Astrocyte (in vitro differentiated cells and primary cell): ENCODE results near the gene CYB5R2. TPM values are rescaled to one million over a fixed set of nuclear protein-coding genes. Genes with fewer than 3 reads are reported as not detected.

ENCODE experiments used
- DNase-seq: peaks from one replicate; pipeline ENCODE4 v3.0.0-alpha.2; 2010; ENCODE audit warnings: low read depth
- FAIRE-seq: peaks from 2 replicates; lab custom pipeline; 2011; peaks lifted over from hg19 to GRCh38; lab: Jason Lieb, UNC
- H2AFZ ChIP-seq: 2 replicates; pipeline ENCODE4 v1.6.0; 2012; ENCODE audit warnings: low read depth, low read length, inconsistent platforms
- H3K27ac ChIP-seq: 2 replicates; pipeline ENCODE4 v1.5.1; 2011; ENCODE audit warnings: low read depth, low read length, inconsistent platforms
- H3K27me3 ChIP-seq: 2 replicates; pipeline ENCODE4 v1.6.0; 2011; ENCODE audit warnings: low read length, inconsistent platforms; ENCODE audit not compliant: insufficient read depth
- H3K36me3 ChIP-seq: 2 replicates; pipeline ENCODE4 v1.5.1; 2011; ENCODE audit warnings: low read length, inconsistent platforms; ENCODE audit not compliant: insufficient read depth
- H3K4me1 ChIP-seq: 2 replicates; pipeline ENCODE4 v1.5.1; 2011; ENCODE audit warnings: low read length, inconsistent platforms; ENCODE audit not compliant: insufficient read depth
- H3K4me2 ChIP-seq: 2 replicates; pipeline ENCODE4 v1.6.0; 2012; ENCODE audit warnings: low read length, inconsistent platforms
- H3K4me3 ChIP-seq: 2 replicates; pipeline ENCODE4 v1.5.1; 2011; ENCODE audit warnings: low read depth, mild to moderate bottlenecking, low read length, inconsistent platforms; ENCODE audit not compliant: insufficient read depth
- H3K79me2 ChIP-seq: 2 replicates; pipeline ENCODE4 v1.6.0; 2012; ENCODE audit warnings: mild to moderate bottlenecking, low read length, inconsistent platforms; ENCODE audit not compliant: insufficient read depth
- H3K9ac ChIP-seq: 2 replicates; pipeline ENCODE4 v1.6.0; 2012; ENCODE audit warnings: mild to moderate bottlenecking, low read length, inconsistent platforms
- H3K9me3 ChIP-seq: 2 replicates; pipeline ENCODE4 v1.5.1; 2012; ENCODE audit warnings: low read depth, mild to moderate bottlenecking, low read length, inconsistent platforms; ENCODE audit not compliant: insufficient read depth
- H4K20me1 ChIP-seq: 2 replicates; pipeline ENCODE4 v1.6.0; 2012; ENCODE audit warnings: low read length, inconsistent platforms; ENCODE audit not compliant: insufficient read depth
- H3K27ac Mint-ChIP-seq: one replicate; pipeline ENCODE4 v1.8.0; 2021; ENCODE audit warnings: mild to moderate bottlenecking, mixed read lengths; ENCODE audit not compliant: unreplicated experiment
- H3K27me3 Mint-ChIP-seq: one replicate; pipeline ENCODE4 v1.8.0; 2021; ENCODE audit warnings: low read depth, mixed read lengths; ENCODE audit not compliant: unreplicated experiment
- H3K36me3 Mint-ChIP-seq: one replicate; pipeline ENCODE4 v1.8.0; 2021; ENCODE audit warnings: low read depth, mixed read lengths; ENCODE audit not compliant: unreplicated experiment
- H3K4me1 Mint-ChIP-seq: one replicate; pipeline ENCODE4 v1.8.0; 2021; ENCODE audit warnings: low read depth, mixed read lengths; ENCODE audit not compliant: unreplicated experiment
- H3K4me3 Mint-ChIP-seq: one replicate; pipeline ENCODE4 v1.8.0; 2021; ENCODE audit warnings: mild to moderate bottlenecking, moderate library complexity, mixed read lengths; ENCODE audit not compliant: unreplicated experiment
- H3K9me3 Mint-ChIP-seq: one replicate; pipeline ENCODE4 v1.8.0; 2021; ENCODE audit warnings: mild to moderate bottlenecking, mixed read lengths; ENCODE audit not compliant: unreplicated experiment
- EZH2 ChIP-seq: IDR thresholded peaks from 2 replicates; pipeline ENCODE4 v1.6.1; 2012; ENCODE audit warnings: mild to moderate bottlenecking, low read length, inconsistent platforms; ENCODE audit not compliant: insufficient read depth
- total RNA-seq: library from RNA; stranded (reverse); gene quantifications from 2 replicates; pipeline ENCODE4 v1.2.1, GENCODE V29; 2021
- TF ChIP-seq, protein P1 (sequence below): IDR thresholded peaks from 2 replicates; pipeline ENCODE4 v1.5.1; 2011; ENCODE audit warnings: low read depth, mild to moderate bottlenecking, inconsistent platforms, low read length, moderate library complexity; ENCODE audit not compliant: insufficient read depth

The CYB5R2 gene
- total RNA-seq, 1 donor from 2014 or later = 11.9 TPM

GRCh38 chr11:7637447-7638157 is 35.7 kb downstream of the CYB5R2 start:
- no peak overlapping the region for H3K4me3 ChIP-seq
- peaks cover 3% of the 10 kb centered on the region for H3K36me3 Mint-ChIP-seq
- H3K27me3 ChIP-seq = no peaks in the 10 kb centered on the region
- H3K27ac Mint-ChIP-seq = peak overlapping the region; percentile 21
- H3K4me3 Mint-ChIP-seq = no peak overlapping the region
- no peak for TF ChIP-seq EZH2
- TF ChIP-seq, protein P1, sequence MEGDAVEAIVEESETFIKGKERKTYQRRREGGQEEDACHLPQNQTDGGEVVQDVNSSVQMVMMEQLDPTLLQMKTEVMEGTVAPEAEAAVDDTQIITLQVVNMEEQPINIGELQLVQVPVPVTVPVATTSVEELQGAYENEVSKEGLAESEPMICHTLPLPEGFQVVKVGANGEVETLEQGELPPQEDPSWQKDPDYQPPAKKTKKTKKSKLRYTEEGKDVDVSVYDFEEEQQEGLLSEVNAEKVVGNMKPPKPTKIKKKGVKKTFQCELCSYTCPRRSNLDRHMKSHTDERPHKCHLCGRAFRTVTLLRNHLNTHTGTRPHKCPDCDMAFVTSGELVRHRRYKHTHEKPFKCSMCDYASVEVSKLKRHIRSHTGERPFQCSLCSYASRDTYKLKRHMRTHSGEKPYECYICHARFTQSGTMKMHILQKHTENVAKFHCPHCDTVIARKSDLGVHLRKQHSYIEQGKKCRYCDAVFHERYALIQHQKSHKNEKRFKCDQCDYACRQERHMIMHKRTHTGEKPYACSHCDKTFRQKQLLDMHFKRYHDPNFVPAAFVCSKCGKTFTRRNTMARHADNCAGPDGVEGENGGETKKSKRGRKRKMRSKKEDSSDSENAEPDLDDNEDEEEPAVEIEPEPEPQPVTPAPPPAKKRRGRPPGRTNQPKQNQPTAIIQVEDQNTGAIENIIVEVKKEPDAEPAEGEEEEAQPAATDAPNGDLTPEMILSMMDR = no peak
- H3K4me1 Mint-ChIP-seq = no peaks in the 10 kb centered on the region
- H3K9ac ChIP-seq = no peak overlapping the region
- DNase-seq = peak; percentile 17
- H2AFZ ChIP-seq = peak overlapping the region; percentile 37
- H3K27ac ChIP-seq = no peak overlapping the region
- H4K20me1 ChIP-seq = no peaks in the 10 kb centered on the region
- no peaks in the 10 kb centered on the region for H3K79me2 ChIP-seq
- no peak overlapping the region for H3K4me2 ChIP-seq
- H3K9me3 ChIP-seq = no peaks in the 10 kb centered on the region
- FAIRE-seq = peak; percentile 96
- peaks cover 2% of the 10 kb centered on the region for H3K9me3 Mint-ChIP-seq
- H3K27me3 Mint-ChIP-seq = peaks cover 30% of the 10 kb centered on the region
- no peaks in the 10 kb centered on the region for H3K36me3 ChIP-seq
- H3K4me1 ChIP-seq = peaks cover 3% of the 10 kb centered on the region

DNA sequence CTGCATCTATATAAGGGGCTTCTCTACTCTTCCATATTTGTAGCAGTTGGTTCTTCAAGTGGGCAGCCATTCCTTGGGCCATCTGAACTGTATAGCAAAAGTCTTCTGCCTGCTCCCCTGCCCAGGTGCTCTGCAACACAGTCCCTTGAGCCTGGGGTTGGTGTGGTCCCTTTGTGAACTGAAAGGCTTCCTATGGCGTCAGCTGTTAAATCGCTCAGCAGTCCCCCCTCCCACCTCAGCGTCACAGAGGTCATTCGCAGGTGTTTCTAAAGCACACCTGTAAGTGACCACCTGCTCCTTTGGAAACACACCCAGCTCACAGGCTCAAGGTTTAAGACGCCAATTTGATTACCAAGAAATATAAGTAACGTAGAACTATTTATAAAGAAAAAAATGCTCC is 37.0 kb downstream of the CYB5R2 start:
- H4K20me1 ChIP-seq = no peaks in the 10 kb centered on the region
- no peak for TF ChIP-seq EZH2
- TF ChIP-seq, protein P1 = no peak
- H3K27me3 ChIP-seq = no peaks in the 10 kb centered on the region
- no peak for FAIRE-seq
- no peak overlapping the region for H3K27ac Mint-ChIP-seq
- no peaks in the 10 kb centered on the region for H3K36me3 ChIP-seq
- H3K4me1 Mint-ChIP-seq = no peaks in the 10 kb centered on the region
- H3K4me1 ChIP-seq = peaks cover 3% of the 10 kb centered on the region
- no peaks in the 10 kb centered on the region for H3K9me3 ChIP-seq
- no peak for DNase-seq
- no peak overlapping the region for H3K27ac ChIP-seq
- no peak overlapping the region for H2AFZ ChIP-seq
- H3K36me3 Mint-ChIP-seq = peaks cover 3% of the 10 kb centered on the region
- H3K79me2 ChIP-seq = no peaks in the 10 kb centered on the region
- peaks cover 2% of the 10 kb centered on the region for H3K9me3 Mint-ChIP-seq
- H3K27me3 Mint-ChIP-seq = peaks cover 29% of the 10 kb centered on the region
- no peak overlapping the region for H3K4me3 ChIP-seq
- H3K4me3 Mint-ChIP-seq = no peak overlapping the region
- no peak overlapping the region for H3K4me2 ChIP-seq
- H3K9ac ChIP-seq = no peak overlapping the region

DNA sequence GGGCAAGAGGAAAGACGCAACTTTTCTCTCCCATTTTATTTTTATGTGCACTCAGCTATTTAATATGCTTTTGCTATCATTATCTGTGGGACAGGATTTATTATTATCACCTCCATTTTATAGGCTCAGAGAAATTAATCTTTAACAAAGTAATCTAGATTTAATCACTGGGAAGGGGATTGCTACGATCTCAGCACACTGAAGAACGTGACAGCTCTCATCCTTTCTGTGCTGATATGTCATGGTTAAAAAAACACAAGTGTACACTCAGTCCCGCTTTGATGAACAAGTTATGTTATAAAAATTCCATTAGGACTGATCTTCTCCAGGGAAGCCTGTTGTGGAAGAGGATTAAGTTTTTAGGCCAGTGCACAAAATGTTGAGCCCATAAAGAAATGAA is 37.6 kb downstream of the CYB5R2 start:
- peaks cover 3% of the 10 kb centered on the region for H3K36me3 Mint-ChIP-seq
- no peak overlapping the region for H3K4me2 ChIP-seq
- no peak overlapping the region for H3K4me3 ChIP-seq
- H3K9me3 Mint-ChIP-seq = peaks cover under 1% of the 10 kb centered on the region
- H3K4me3 Mint-ChIP-seq = no peak overlapping the region
- H3K4me1 ChIP-seq = peaks cover 3% of the 10 kb centered on the region
- peaks cover 28% of the 10 kb centered on the region for H3K27me3 Mint-ChIP-seq
- no peak for TF ChIP-seq EZH2
- TF ChIP-seq, protein P1 = no peak
- no peaks in the 10 kb centered on the region for H3K79me2 ChIP-seq
- H3K36me3 ChIP-seq = no peaks in the 10 kb centered on the region
- no peaks in the 10 kb centered on the region for H3K27me3 ChIP-seq
- peak; percentile 43 for FAIRE-seq
- H3K27ac Mint-ChIP-seq = no peak overlapping the region
- H3K9ac ChIP-seq = no peak overlapping the region
- H3K27ac ChIP-seq = no peak overlapping the region
- no peak overlapping the region for H2AFZ ChIP-seq
- H3K9me3 ChIP-seq = no peaks in the 10 kb centered on the region
- H4K20me1 ChIP-seq = no peaks in the 10 kb centered on the region
- DNase-seq = no peak
- H3K4me1 Mint-ChIP-seq = no peaks in the 10 kb centered on the region
